Erythroblast (primary cell): ENCODE data around the gene FBXL7.

ENCODE experiments used
- GATA1 ChIP-seq: IDR thresholded peaks from 2 replicates; pipeline ENCODE4 v1.6.1; 2011; ENCODE audit warnings: low read depth, mild to moderate bottlenecking, control low read depth, low read length, moderate library complexity
- POLR2A ChIP-seq: IDR thresholded peaks from 2 replicates; pipeline ENCODE4 v1.6.1; 2011; ENCODE audit warnings: mild to moderate bottlenecking, low read length

- TF ChIP-seq POLR2A (no peak), GATA1 (no peak)
These were observed 29.8 kb downstream of the FBXL7 start for GRCh38 chr5:15529821-15530220.
